Measurements from ENCODE around the gene GHRHR.

DNA sequence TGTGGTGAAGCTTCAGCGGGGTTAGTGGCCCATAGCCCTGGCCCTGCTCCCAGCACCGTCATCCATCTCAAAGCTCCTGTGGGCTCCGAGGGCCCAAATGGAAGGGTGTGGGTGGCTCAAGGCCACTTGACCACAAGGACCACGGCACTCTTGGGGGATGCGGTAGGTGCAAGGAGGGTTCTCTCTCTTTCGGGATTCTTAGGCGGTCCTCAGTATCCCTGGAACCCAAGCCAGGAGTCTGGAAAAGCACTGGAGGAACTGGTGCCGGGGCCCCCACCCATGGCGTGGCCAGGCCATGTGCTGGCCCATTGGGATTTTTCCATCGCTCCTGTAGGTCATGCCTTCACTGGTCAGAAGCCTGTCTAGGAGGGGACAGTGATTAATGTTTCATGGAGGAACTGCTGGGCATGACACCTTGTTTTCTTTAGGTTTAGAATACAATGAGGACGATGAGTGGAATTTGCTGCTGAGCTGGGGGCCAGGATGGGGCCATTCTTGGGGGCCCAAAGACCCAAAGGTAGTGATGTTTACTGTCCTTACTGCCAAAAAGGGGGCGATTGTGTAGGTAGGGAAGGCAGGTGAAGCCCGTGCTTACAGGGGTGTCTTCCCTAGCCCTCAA is 35.4 kb upstream of the GHRHR start:
- TF ChIP-seq POLR2A (IDR thresholded peaks at IDR 0.05) (no peak), POLR2AphosphoS5 (IDR thresholded peaks at IDR 0.05) (no peak), EP300 (IDR thresholded peaks at IDR 0.05) (no peak)
- TF ChIP-seq, protein P1, sequence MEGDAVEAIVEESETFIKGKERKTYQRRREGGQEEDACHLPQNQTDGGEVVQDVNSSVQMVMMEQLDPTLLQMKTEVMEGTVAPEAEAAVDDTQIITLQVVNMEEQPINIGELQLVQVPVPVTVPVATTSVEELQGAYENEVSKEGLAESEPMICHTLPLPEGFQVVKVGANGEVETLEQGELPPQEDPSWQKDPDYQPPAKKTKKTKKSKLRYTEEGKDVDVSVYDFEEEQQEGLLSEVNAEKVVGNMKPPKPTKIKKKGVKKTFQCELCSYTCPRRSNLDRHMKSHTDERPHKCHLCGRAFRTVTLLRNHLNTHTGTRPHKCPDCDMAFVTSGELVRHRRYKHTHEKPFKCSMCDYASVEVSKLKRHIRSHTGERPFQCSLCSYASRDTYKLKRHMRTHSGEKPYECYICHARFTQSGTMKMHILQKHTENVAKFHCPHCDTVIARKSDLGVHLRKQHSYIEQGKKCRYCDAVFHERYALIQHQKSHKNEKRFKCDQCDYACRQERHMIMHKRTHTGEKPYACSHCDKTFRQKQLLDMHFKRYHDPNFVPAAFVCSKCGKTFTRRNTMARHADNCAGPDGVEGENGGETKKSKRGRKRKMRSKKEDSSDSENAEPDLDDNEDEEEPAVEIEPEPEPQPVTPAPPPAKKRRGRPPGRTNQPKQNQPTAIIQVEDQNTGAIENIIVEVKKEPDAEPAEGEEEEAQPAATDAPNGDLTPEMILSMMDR (IDR thresholded peaks at IDR 0.05) = no peak
